Trophoblast cell (in vitro differentiated cells and primary cell): ENCODE measurements around the gene RADIL.

Experiments used
- DNase-seq, 2 donors: peaks; one replicate each; pipeline ENCODE4 v3.0.0-alpha.2; 2016
- H2AFZ ChIP-seq: 2 replicates; pipeline ENCODE4 v1.6.1; 2013; ENCODE audit warnings: low read length, moderate library complexity, mild to moderate bottlenecking; ENCODE audit not compliant: insufficient read depth, poor library complexity
- H2AK5ac ChIP-seq: 2 replicates; pipeline ENCODE4 v1.6.1; 2013; ENCODE audit warnings: mild to moderate bottlenecking, low read length
- H2BK120ac ChIP-seq: 2 replicates; pipeline ENCODE4 v1.6.1; 2013; ENCODE audit warnings: low read length, mild to moderate bottlenecking, moderate library complexity; ENCODE audit not compliant: insufficient read depth, poor library complexity
- H2BK12ac ChIP-seq: 2 replicates; pipeline ENCODE4 v1.6.1; 2013; ENCODE audit warnings: mild to moderate bottlenecking, low read length, moderate library complexity
- H2BK5ac ChIP-seq: 2 replicates; pipeline ENCODE4 v1.6.1; 2013; ENCODE audit warnings: low read length, low read depth, moderate library complexity, mild to moderate bottlenecking; ENCODE audit not compliant: poor library complexity
- H3K14ac ChIP-seq: 2 replicates; pipeline ENCODE4 v1.6.1; 2013; ENCODE audit warnings: mild to moderate bottlenecking, low read length
- H3K18ac ChIP-seq: 2 replicates; pipeline ENCODE4 v1.6.1; 2013; ENCODE audit warnings: mild to moderate bottlenecking, low read length
- H3K23ac ChIP-seq: 2 replicates; pipeline ENCODE4 v1.6.1; 2013; ENCODE audit warnings: low read length
- H3K27ac ChIP-seq: 2 replicates; pipeline ENCODE4 v1.5.1; 2013; ENCODE audit warnings: low read depth, mild to moderate bottlenecking, inconsistent platforms, low read length, moderate library complexity
- H3K27me3 ChIP-seq: 2 replicates; pipeline ENCODE4 v1.6.1; 2013; ENCODE audit warnings: inconsistent platforms, mild to moderate bottlenecking, low read length, moderate library complexity; ENCODE audit not compliant: insufficient read depth
- H3K36me3 ChIP-seq, 2 experiments: 1 replicate in 1 of 2; 2 replicates in 1 of 2; pipeline ENCODE4 v1.6.1; 2013; ENCODE audit warnings: low read length in 2 of 2, mild to moderate bottlenecking in 2 of 2, moderate library complexity in 1 of 2; ENCODE audit not compliant: insufficient read depth in 2 of 2, control insufficient read depth in 1 of 2
- H3K4ac ChIP-seq: 2 replicates; pipeline ENCODE4 v1.6.1; 2013; ENCODE audit warnings: low read depth, mild to moderate bottlenecking, low read length, moderate library complexity
- H3K4me1 ChIP-seq, 2 experiments: 1 replicate in 1 of 2; 2 replicates in 1 of 2; pipeline ENCODE4 v1.6.1; 2013; ENCODE audit warnings: low read length in 2 of 2, mild to moderate bottlenecking in 2 of 2, moderate library complexity in 1 of 2; ENCODE audit not compliant: insufficient read depth in 2 of 2, control insufficient read depth in 1 of 2
- H3K4me2 ChIP-seq: 2 replicates; pipeline ENCODE4 v1.6.1; 2013; ENCODE audit warnings: inconsistent platforms, mild to moderate bottlenecking, low read length, moderate library complexity
- H3K4me3 ChIP-seq: 2 replicates; pipeline ENCODE4 v1.5.1; 2013; ENCODE audit warnings: mild to moderate bottlenecking, low read depth, low read length, inconsistent platforms
- H3K79me1 ChIP-seq: one replicate; pipeline ENCODE4 v1.6.1; 2013; ENCODE audit warnings: low read length
- H3K79me2 ChIP-seq: 2 replicates; pipeline ENCODE4 v1.6.1; 2013; ENCODE audit warnings: low read length, mild to moderate bottlenecking; ENCODE audit not compliant: control insufficient read depth, insufficient read depth, poor library complexity
- H3K9ac ChIP-seq: 2 replicates; pipeline ENCODE4 v1.6.1; 2013; ENCODE audit warnings: mild to moderate bottlenecking, low read length
- H3K9me3 ChIP-seq: 2 replicates; pipeline ENCODE4 v1.6.1; 2013; ENCODE audit warnings: low read depth, mild to moderate bottlenecking, control low read depth, inconsistent platforms, low read length; ENCODE audit not compliant: insufficient read depth
- H4K12ac ChIP-seq: 2 replicates; pipeline ENCODE4 v1.6.1; 2013; ENCODE audit warnings: low read depth, mild to moderate bottlenecking, low read length, moderate library complexity
- H4K8ac ChIP-seq: 2 replicates; pipeline ENCODE4 v1.6.1; 2013; ENCODE audit warnings: low read depth, mild to moderate bottlenecking, low read length, moderate library complexity
- H4K91ac ChIP-seq: one replicate; pipeline ENCODE4 v1.6.1; 2013; ENCODE audit warnings: low read depth, mild to moderate bottlenecking, low read length, moderate library complexity
- WGBS: extraction: QIAGEN DNeasy Blood & Tissue Kit; methylation state at CpG from one replicate; pipeline ENCODE4 v1.1.7; 2013; ENCODE audit warnings: missing lambda C conversion rate; ENCODE audit not compliant: insufficient read length, insufficient coverage; ENCODE audit errors: extremely low coverage; 5-methylcytosine and 5-hydroxymethylcytosine counted together

Gene RADIL

GRCh38 chr7:4871930-4872675 is 11.4 kb downstream of the RADIL start:
- no peak overlapping the region for H2BK5ac ChIP-seq
- no peaks in the 10 kb centered on the region for H3K27me3 ChIP-seq
- H3K79me1 ChIP-seq: no peaks in the 10 kb centered on the region
- no peaks in the 10 kb centered on the region for H3K36me3 ChIP-seq
- no peak overlapping the region for H2AFZ ChIP-seq
- WGBS: no CpG with 5 or more reads among the region's 19 CpGs
- H3K9me3 ChIP-seq: peaks cover 4% of the 10 kb centered on the region
- H4K12ac ChIP-seq: no peak overlapping the region
- H3K14ac ChIP-seq: no peak overlapping the region
- no peak overlapping the region for H4K8ac ChIP-seq
- no peak overlapping the region for H3K4me3 ChIP-seq
- H3K4me2 ChIP-seq: peak overlapping the region; percentile 33
- no peak overlapping the region for H4K91ac ChIP-seq
- H3K4ac ChIP-seq: no peak overlapping the region
- no peak overlapping the region for H3K9ac ChIP-seq
- no peak overlapping the region for H2BK12ac ChIP-seq
- H2AK5ac ChIP-seq: no peak overlapping the region
- H3K4me1 ChIP-seq: peaks cover 16 to 20% of the 10 kb centered on the region in 2 experiments
- no peak for DNase-seq
- H3K18ac ChIP-seq: peak overlapping the region; percentile 15
- no peak overlapping the region for H2BK120ac ChIP-seq
- H3K27ac ChIP-seq: no peak overlapping the region
- no peaks in the 10 kb centered on the region for H3K79me2 ChIP-seq
- H3K23ac ChIP-seq: no peak overlapping the region

GRCh38 chr7:4871056-4871680 is 12.3 kb downstream of the RADIL start:
- no peak overlapping the region for H2BK12ac ChIP-seq

GRCh38 chr7:4868493-4868892 is 15.0 kb downstream of the RADIL start:
- no peaks in the 10 kb centered on the region for H3K27me3 ChIP-seq
- H3K18ac ChIP-seq: no peak overlapping the region
- no peak overlapping the region for H2AFZ ChIP-seq
- no peak for DNase-seq
- H3K4me3 ChIP-seq: no peak overlapping the region
- H2BK12ac ChIP-seq: no peak overlapping the region
- no peak overlapping the region for H3K4ac ChIP-seq
- WGBS: no CpG with 5 or more reads among the region's 5 CpGs
- H3K36me3 ChIP-seq: no peaks in the 10 kb centered on the region
- peaks cover 16 to 20% of the 10 kb centered on the region in 2 experiments for H3K4me1 ChIP-seq
- no peak overlapping the region for H3K4me2 ChIP-seq
- no peak overlapping the region for H2BK120ac ChIP-seq
- peaks cover 8% of the 10 kb centered on the region for H3K9me3 ChIP-seq
- no peak overlapping the region for H3K27ac ChIP-seq
- no peak overlapping the region for H2AK5ac ChIP-seq
- H4K91ac ChIP-seq: no peak overlapping the region
- H3K23ac ChIP-seq: no peak overlapping the region
- H2BK5ac ChIP-seq: no peak overlapping the region
- no peaks in the 10 kb centered on the region for H3K79me2 ChIP-seq
- H3K14ac ChIP-seq: no peak overlapping the region
- H4K12ac ChIP-seq: no peak overlapping the region
- H3K79me1 ChIP-seq: no peaks in the 10 kb centered on the region
- no peak overlapping the region for H3K9ac ChIP-seq
- no peak overlapping the region for H4K8ac ChIP-seq

More at GRCh38 chr7:4871056-4871680, 12.3 kb downstream of the RADIL start:
- Histone ChIP-seq H3K4me3 (no peak overlapping the region), H3K27me3 (no peaks in the 10 kb centered on the region), H2BK5ac (no peak overlapping the region), H3K14ac (no peak overlapping the region), H4K8ac (no peak overlapping the region), H3K18ac (no peak overlapping the region), H3K79me2 (no peaks in the 10 kb centered on the region), H3K4me2 (no peak overlapping the region), H3K4me1 (peaks cover 16 to 20% of the 10 kb centered on the region in 2 experiments), H3K36me3 (no peaks in the 10 kb centered on the region), H3K4ac (no peak overlapping the region), H2BK120ac (no peak overlapping the region), H3K27ac (no peak overlapping the region), H4K91ac (no peak overlapping the region), H3K9me3 (peaks cover 10% of the 10 kb centered on the region), H3K79me1 (no peaks in the 10 kb centered on the region), H4K12ac (no peak overlapping the region), H2AK5ac (no peak overlapping the region), H3K23ac (no peak overlapping the region), H2AFZ (no peak overlapping the region), H3K9ac (no peak overlapping the region)
- no CpG with 5 or more reads among the region's 23 CpGs for WGBS
- DNase-seq: no peak

- H2BK5ac ChIP-seq: no peak overlapping the region
- H2AK5ac ChIP-seq: no peak overlapping the region
- no peaks in the 10 kb centered on the region for H3K79me2 ChIP-seq
- H2AFZ ChIP-seq: no peak overlapping the region
- no peak overlapping the region for H4K91ac ChIP-seq
- H3K9ac ChIP-seq: no peak overlapping the region
- WGBS: no CpG with 5 or more reads among the region's 9 CpGs
- H3K9me3 ChIP-seq: peaks cover 9% of the 10 kb centered on the region
- H2BK12ac ChIP-seq: no peak overlapping the region
- H3K27ac ChIP-seq: no peak overlapping the region
- H3K4me3 ChIP-seq: no peak overlapping the region
- H4K12ac ChIP-seq: no peak overlapping the region
- H3K4me2 ChIP-seq: no peak overlapping the region
- H3K27me3 ChIP-seq: no peaks in the 10 kb centered on the region
- H3K14ac ChIP-seq: no peak overlapping the region
- DNase-seq: no peak
- no peak overlapping the region for H3K23ac ChIP-seq
- H3K4ac ChIP-seq: no peak overlapping the region
- H3K36me3 ChIP-seq: no peaks in the 10 kb centered on the region
- H3K18ac ChIP-seq: no peak overlapping the region
- H3K79me1 ChIP-seq: no peaks in the 10 kb centered on the region
- H4K8ac ChIP-seq: no peak overlapping the region
- H3K4me1 ChIP-seq: peaks cover 5 to 6% of the 10 kb centered on the region in 2 experiments
- no peak overlapping the region for H2BK120ac ChIP-seq
Measured at GRCh38 chr7:4866528-4867496, 16.7 kb downstream of the RADIL start.
